ENCODE measurements around the gene KMT2C.
A peak's percentile ranks its signal among the peaks of the same experiment; 100 is the strongest.
"Not testable (repeated sequence)": the region's sequence is repeated elsewhere in the genome, so short reads cannot be mapped to it uniquely, and the experiment has no call there.

The KMT2C gene

DNA sequence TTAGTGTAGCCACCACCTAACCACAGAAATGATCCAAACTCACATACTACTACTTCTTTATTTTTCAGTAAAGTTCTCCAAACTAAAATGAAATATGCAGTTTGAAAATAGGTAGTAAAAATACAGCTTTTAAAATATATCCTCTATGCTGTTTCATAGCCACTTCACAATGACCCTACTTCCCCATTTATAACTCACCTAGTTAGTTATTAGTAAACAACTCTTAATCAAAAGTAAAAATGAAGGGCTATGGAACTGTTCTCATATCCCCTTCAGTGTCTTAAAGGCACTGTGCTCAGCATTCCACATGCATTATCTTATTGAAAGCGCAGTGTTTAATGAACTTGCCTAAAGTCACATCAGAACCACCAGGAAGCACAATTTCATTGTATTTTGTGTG lies 43.5 kb downstream of the KMT2C start:
- Histone ChIP-seq H3K4me1 (ENCODE audit: low read length) (peaks cover 13% of the 10 kb centered on the region), H4K20me1 (ENCODE audit: insufficient read depth, low read length) (peaks cover 72% of the 10 kb centered on the region), H3K9ac (ENCODE audit: low read length) (no peak overlapping the region), H2AFZ (ENCODE audit: low read depth, low read length) (no peak overlapping the region), H3K79me2 (ENCODE audit: low read length) (peaks cover 92% of the 10 kb centered on the region), H3K27ac (ENCODE audit: low read length) (no peak overlapping the region), H3K36me3 (replicated peaks; ENCODE audit: low read depth, low read length) (no peaks in the 10 kb centered on the region), H3K4me2 (ENCODE audit: low read length) (peak overlapping the region; percentile 41), H3K27me3 (ENCODE audit: low read depth, low read length) (no peaks in the 10 kb centered on the region), H3K4me3 (ENCODE audit: low read length) (no peak overlapping the region), H3K9me3 (ENCODE audit: insufficient read depth, low read length) (no peaks in the 10 kb centered on the region)
- TF ChIP-seq CTCF (IDR thresholded peaks at IDR 0.05; ENCODE audit: low read depth, low read length) (no peak), EZH2phosphoT487 (IDR thresholded peaks at IDR 0.05; ENCODE audit: low read depth) (no peak)

DNA sequence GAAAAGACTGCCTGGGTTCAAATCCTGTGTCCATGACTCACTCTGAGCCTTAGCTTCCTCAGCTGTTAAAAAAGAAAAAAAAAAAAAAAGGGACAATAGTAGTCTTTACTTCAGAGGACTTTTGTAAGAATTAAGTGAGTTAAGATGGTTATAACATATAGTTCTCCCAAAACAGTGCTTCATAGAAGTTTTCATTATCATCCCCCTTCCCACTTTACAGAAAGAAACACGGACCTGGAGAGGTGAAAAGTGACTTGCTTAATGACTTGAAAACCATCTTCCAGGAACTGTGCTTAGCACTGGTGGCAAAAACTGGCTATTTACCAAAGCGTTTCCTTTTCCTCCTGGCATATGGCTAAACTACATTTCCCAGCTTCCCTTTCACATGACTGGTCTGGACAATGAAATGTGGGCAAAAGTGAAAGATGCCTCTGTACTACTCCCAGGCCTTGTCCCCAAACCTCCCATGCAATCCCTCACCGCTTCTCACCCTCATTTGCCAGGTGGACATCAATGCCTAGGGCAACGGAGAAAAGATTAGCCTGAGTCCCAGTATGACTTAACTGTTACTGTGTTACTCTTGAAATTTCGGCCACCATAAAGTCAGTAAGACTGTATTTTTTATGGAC lies 49.6 kb downstream of the KMT2C start:
- H3K4me3 ChIP-seq (ENCODE audit: low read length); H3K4me1 ChIP-seq (ENCODE audit: low read length); H3K27ac ChIP-seq (ENCODE audit: low read length); H2AFZ ChIP-seq (ENCODE audit: low read depth, low read length); H3K9me3 ChIP-seq (ENCODE audit: insufficient read depth, low read length); H3K36me3 ChIP-seq (replicated peaks; ENCODE audit: low read depth, low read length); H3K4me2 ChIP-seq (ENCODE audit: low read length); H3K27me3 ChIP-seq (ENCODE audit: low read depth, low read length); H3K9ac ChIP-seq (ENCODE audit: low read length): not testable (repeated sequence)
- peaks cover 52% of the 10 kb centered on the region for H4K20me1 ChIP-seq (ENCODE audit: insufficient read depth, low read length)
- peaks cover 66% of the 10 kb centered on the region for H3K79me2 ChIP-seq (ENCODE audit: low read length)

DNA sequence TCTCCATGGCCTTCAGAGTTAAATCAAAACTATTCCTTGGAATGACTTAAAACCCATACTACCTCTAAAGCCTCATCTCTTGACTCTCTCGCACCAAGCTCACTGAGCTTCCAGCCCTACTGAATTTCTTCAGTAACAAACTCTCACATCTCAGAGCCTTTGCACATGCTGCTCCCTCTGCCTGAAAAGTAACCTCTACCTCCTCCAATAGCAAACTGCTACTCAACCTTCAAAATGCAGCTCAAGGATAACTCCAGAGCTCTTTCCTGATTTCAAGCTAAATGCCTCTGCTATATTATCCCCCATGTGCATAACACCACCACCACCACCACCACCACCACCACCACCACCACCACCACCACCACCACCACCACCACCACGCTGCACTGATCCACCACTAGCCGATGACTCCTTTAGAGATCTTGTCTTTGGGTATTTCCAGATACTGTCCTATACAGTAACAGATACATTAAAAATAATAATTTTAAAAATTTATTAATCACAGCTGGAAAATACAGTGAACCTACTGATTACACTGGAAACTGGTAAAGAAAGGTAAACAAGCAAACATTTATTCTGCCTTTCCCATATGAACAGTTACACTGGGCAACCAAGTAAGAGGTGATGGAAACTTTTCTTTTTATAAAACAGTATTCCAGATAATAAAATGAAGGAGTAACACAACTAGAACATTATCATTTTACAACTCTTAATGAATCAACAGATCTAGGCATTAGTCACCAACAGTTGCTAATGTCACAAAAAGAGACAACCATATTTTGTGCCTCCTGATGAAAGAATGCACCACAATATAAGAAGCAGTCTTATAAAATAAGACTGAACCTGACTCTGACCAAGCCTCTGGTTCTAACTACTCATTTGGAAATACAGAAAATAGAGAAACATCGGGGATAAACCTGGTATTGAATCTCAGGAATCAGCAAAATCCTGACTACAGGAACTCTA lies 51.3 kb downstream of the KMT2C start:
- H3K27me3 ChIP-seq (ENCODE audit: low read depth, low read length); H3K36me3 ChIP-seq (replicated peaks; ENCODE audit: low read depth, low read length); H3K4me1 ChIP-seq (ENCODE audit: low read length); H3K4me2 ChIP-seq (ENCODE audit: low read length); H3K9ac ChIP-seq (ENCODE audit: low read length); H3K9me3 ChIP-seq (ENCODE audit: insufficient read depth, low read length); H3K4me3 ChIP-seq (ENCODE audit: low read length); H2AFZ ChIP-seq (ENCODE audit: low read depth, low read length); H3K27ac ChIP-seq (ENCODE audit: low read length): not testable (repeated sequence)
- H3K79me2 ChIP-seq (ENCODE audit: low read length): peaks cover 64% of the 10 kb centered on the region
- H4K20me1 ChIP-seq (ENCODE audit: insufficient read depth, low read length): peaks cover 55% of the 10 kb centered on the region

GRCh38 chr7:152383341-152384234 lies 52.2 kb downstream of the KMT2C start:
- Histone ChIP-seq H3K9ac (ENCODE audit: low read length) (no peak overlapping the region), H3K27me3 (ENCODE audit: low read depth, low read length) (no peaks in the 10 kb centered on the region), H3K4me3 (ENCODE audit: low read length) (no peak overlapping the region), H3K4me2 (ENCODE audit: low read length) (no peak overlapping the region), H4K20me1 (ENCODE audit: insufficient read depth, low read length) (peaks cover 56% of the 10 kb centered on the region), H3K79me2 (ENCODE audit: low read length) (peaks cover 60% of the 10 kb centered on the region), H2AFZ (ENCODE audit: low read depth, low read length) (no peak overlapping the region), H3K9me3 (ENCODE audit: insufficient read depth, low read length) (no peaks in the 10 kb centered on the region), H3K4me1 (ENCODE audit: low read length) (peaks cover 4% of the 10 kb centered on the region; the same call in 1 of the 2 replicates), H3K36me3 (replicated peaks; ENCODE audit: low read depth, low read length) (no peaks in the 10 kb centered on the region), H3K27ac (ENCODE audit: low read length) (no peak overlapping the region)
- TF ChIP-seq EZH2phosphoT487 (IDR thresholded peaks at IDR 0.05; ENCODE audit: low read depth) (no peak), CTCF (IDR thresholded peaks at IDR 0.05; ENCODE audit: low read depth, low read length) (no peak)

Measured in OCI-LY3 (cell line).